ENCODE results near the gene DCUN1D5.

DCUN1D5 gene

DNA sequence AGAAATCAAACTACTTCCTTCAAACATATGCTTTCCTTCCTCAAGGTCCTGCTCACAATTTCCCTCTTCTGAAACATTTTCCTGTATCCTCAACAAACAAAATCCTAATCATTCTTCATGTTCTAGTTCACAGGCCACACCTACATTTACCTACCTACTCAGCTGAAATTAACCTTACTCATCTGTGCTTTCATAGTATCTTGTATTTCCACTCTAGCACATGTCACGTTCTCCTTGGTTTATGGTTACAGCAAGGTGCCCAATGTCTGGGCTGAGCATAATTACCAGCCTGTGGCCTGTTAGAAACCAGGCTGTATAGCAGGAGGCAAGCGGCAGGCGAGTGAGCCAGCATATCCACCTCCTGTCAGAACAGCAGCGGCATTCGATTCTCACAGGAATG lies 13.2 kb downstream of the DCUN1D5 start:
- H3K9me3 Mint-ChIP-seq = no peaks in the 10 kb centered on the region
- H3K4me1 Mint-ChIP-seq (ENCODE audit: low read depth) = no peaks in the 10 kb centered on the region
- no peak overlapping the region for H3K4me3 Mint-ChIP-seq
- H3K36me3 Mint-ChIP-seq (ENCODE audit: low read depth) = peaks cover 41% of the 10 kb centered on the region
- H3K27ac Mint-ChIP-seq = no peak overlapping the region
- no peaks in the 10 kb centered on the region for H3K27me3 Mint-ChIP-seq (ENCODE audit: low read depth)
- no peak for DNase-seq (ENCODE audit: low spot score)

DNA sequence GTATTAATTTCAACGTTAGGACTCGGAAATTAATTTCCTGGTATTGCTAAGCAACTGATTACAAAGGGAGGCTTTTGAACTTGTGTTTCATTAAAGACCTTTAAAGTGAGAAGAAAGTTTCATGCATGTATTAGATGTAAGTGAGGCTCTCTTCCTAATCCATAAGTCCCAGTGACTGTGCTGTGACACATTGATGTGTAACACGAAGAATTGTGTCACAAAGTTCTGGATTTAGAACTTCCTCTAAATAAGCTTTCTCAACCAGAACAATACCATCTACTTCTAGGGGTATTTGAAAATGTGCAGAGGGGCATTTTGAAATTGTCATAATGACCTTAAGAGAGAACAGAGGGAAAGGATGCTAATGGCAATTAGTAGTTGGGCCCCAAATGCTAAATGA lies 14.4 kb downstream of the DCUN1D5 start:
- DNase-seq (ENCODE audit: low spot score) = no peak
- no peak overlapping the region for H3K27ac Mint-ChIP-seq
- H3K36me3 Mint-ChIP-seq (ENCODE audit: low read depth) = peaks cover 43% of the 10 kb centered on the region
- H3K27me3 Mint-ChIP-seq (ENCODE audit: low read depth) = no peaks in the 10 kb centered on the region
- H3K9me3 Mint-ChIP-seq = no peaks in the 10 kb centered on the region
- no peak overlapping the region for H3K4me3 Mint-ChIP-seq
- H3K4me1 Mint-ChIP-seq (ENCODE audit: low read depth) = no peaks in the 10 kb centered on the region

DNA sequence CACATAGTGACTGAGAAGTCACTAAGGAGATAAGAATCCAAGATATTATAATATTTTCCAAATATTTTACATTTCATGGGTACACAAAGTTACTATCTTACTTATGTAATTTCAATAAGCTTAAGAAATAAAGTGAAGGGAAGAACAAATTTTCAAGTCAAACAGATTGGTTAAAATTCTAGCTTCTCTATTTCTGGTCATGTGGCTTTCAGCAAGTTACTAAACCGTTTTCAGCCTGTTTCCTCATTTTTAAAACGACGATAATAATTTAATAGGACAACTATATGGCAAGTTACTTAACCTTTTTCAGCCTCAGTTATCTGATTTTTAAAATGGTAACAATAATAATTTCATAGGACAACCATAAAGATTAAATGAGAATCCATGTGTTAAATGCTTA lies 15.6 kb downstream of the DCUN1D5 start:
- peaks cover 43% of the 10 kb centered on the region for H3K36me3 Mint-ChIP-seq (ENCODE audit: low read depth)
- H3K4me1 Mint-ChIP-seq (ENCODE audit: low read depth) = no peaks in the 10 kb centered on the region
- DNase-seq (ENCODE audit: low spot score) = no peak
- no peaks in the 10 kb centered on the region for H3K9me3 Mint-ChIP-seq
- no peak overlapping the region for H3K27ac Mint-ChIP-seq
- no peaks in the 10 kb centered on the region for H3K27me3 Mint-ChIP-seq (ENCODE audit: low read depth)
- H3K4me3 Mint-ChIP-seq = no peak overlapping the region

DNA sequence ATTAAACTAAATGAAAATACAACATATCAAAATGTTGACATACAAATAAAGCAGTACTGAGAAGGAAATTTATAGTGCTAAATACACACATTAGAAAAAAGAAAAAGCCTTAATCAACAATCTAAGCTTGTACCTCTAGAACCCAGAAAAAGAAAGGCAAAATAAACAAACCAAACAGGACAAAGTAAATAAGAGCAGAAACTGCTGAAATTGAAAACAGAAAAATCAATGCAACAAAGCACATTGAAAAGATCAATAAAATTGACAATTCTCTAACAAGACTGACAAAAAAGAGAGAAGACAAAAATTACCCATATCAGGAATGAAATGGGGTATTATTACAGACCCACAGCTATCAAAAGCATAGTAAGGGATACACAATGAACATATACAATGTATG lies 21.0 kb downstream of the DCUN1D5 start:
- H3K4me3 Mint-ChIP-seq = no peak overlapping the region
- H3K27ac Mint-ChIP-seq = peak overlapping the region; percentile 59
- no peaks in the 10 kb centered on the region for H3K27me3 Mint-ChIP-seq (ENCODE audit: low read depth)
- peaks cover 48% of the 10 kb centered on the region for H3K36me3 Mint-ChIP-seq (ENCODE audit: low read depth)
- no peak for DNase-seq (ENCODE audit: low spot score)
- no peaks in the 10 kb centered on the region for H3K9me3 Mint-ChIP-seq
- H3K4me1 Mint-ChIP-seq (ENCODE audit: low read depth) = peaks cover 44% of the 10 kb centered on the region

DNA sequence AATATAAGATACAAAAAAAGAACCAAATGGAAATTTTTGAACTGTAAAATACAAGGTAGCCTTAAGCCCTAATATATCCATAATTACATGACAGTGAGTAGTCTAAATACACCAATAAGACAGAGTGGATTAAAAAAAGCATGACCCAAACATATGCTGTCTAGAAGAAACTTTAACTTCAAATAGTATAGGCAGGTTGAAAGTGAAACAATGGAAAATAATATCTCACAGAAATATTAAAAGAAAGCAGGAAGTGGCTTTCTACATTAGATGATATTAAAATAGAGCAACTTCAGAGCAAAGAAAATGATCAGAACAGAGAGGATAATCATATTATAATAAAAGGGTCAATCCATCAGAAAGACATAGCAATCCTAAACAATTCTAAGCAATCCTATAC lies 21.8 kb downstream of the DCUN1D5 start:
- H3K4me1 Mint-ChIP-seq (ENCODE audit: low read depth) = peaks cover 44% of the 10 kb centered on the region
- peak overlapping the region; percentile 37 for H3K4me3 Mint-ChIP-seq
- peak overlapping the region; percentile 59 for H3K27ac Mint-ChIP-seq
- no peaks in the 10 kb centered on the region for H3K9me3 Mint-ChIP-seq
- DNase-seq (ENCODE audit: low spot score) = no peak
- no peaks in the 10 kb centered on the region for H3K27me3 Mint-ChIP-seq (ENCODE audit: low read depth)
- peaks cover 45% of the 10 kb centered on the region for H3K36me3 Mint-ChIP-seq (ENCODE audit: low read depth)

DNA sequence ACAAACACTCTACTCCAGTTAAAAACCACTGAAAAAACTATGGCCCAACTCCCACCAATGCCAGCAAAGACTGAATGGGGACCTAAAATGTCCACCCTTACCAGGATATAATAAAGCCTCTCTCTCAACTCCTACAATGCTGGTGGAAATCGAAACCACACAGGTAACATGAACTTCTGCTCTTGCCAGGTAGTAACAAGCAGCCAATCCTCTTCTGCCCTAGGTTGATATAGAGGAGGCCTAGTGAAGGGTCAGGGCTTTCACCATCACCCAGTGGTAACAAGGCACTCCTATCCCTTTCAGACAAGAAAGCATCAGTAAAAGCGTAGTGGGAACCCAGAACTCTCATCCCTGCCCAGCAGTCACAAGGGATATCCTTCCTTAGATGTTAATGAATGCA lies 22.6 kb downstream of the DCUN1D5 start:
- H3K4me1 Mint-ChIP-seq (ENCODE audit: low read depth) = peaks cover 44% of the 10 kb centered on the region

DNA sequence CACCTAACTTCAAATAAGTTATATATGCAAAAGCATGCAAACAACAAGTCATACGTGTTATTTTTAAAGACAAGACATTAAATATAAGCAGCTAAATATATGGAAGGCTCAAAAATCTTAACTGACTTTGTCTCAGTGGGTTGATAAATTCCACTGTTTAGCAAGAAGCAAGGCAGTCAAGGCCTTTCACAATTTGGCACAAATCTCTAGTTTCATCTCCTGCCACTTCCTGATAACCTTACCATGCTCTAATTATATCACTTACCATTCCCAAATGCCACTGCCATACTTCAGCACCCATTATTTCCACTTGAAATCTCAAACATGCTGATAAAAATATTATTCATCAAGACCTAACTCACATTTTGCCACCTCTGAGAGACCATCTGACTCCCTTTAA lies 24.8 kb downstream of the DCUN1D5 start:
- Mint-ChIP-seq H3K4me3 (no peak overlapping the region), H3K36me3 (ENCODE audit: low read depth) (peaks cover 43% of the 10 kb centered on the region), H3K27ac (peak overlapping the region; percentile 49), H3K9me3 (no peaks in the 10 kb centered on the region), H3K27me3 (ENCODE audit: low read depth) (no peaks in the 10 kb centered on the region), H3K4me1 (ENCODE audit: low read depth) (peaks cover 44% of the 10 kb centered on the region)
- DNase-seq (ENCODE audit: low spot score) = no peak

More for the DNA sequence above, 22.6 kb downstream of the DCUN1D5 start:
- H3K4me3 Mint-ChIP-seq = peak overlapping the region; percentile 34
- H3K9me3 Mint-ChIP-seq = no peaks in the 10 kb centered on the region
- H3K36me3 Mint-ChIP-seq (ENCODE audit: low read depth) = peaks cover 44% of the 10 kb centered on the region
- no peaks in the 10 kb centered on the region for H3K27me3 Mint-ChIP-seq (ENCODE audit: low read depth)
- peak overlapping the region; percentile 70 for H3K27ac Mint-ChIP-seq
- no peak for DNase-seq (ENCODE audit: low spot score)

DNA sequence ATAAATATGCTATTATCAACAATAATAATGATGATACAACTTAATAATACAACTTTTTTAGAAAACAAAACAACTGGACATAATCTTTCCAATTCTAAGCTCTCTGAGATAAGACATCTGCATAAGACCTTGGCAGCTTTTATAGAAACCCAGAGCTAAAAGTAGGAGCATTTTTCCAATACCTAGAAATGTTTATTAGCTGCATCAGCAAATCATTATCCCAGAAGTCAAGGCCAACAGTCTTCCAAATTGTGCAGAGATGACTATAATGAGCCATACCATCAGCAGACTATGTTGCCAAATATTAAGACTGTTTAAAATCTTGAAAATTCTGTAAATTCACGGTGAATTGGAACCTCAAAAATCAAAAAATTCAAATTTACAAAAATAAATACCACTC lies 30.3 kb downstream of the DCUN1D5 start:
- H3K36me3 Mint-ChIP-seq (ENCODE audit: low read depth) = peaks cover 26% of the 10 kb centered on the region
- no peak overlapping the region for H3K4me3 Mint-ChIP-seq
- no peaks in the 10 kb centered on the region for H3K9me3 Mint-ChIP-seq
- DNase-seq (ENCODE audit: low spot score) = no peak
- H3K27ac Mint-ChIP-seq = no peak overlapping the region
- peaks cover 4% of the 10 kb centered on the region for H3K4me1 Mint-ChIP-seq (ENCODE audit: low read depth)
- H3K27me3 Mint-ChIP-seq (ENCODE audit: low read depth) = no peaks in the 10 kb centered on the region

DNA sequence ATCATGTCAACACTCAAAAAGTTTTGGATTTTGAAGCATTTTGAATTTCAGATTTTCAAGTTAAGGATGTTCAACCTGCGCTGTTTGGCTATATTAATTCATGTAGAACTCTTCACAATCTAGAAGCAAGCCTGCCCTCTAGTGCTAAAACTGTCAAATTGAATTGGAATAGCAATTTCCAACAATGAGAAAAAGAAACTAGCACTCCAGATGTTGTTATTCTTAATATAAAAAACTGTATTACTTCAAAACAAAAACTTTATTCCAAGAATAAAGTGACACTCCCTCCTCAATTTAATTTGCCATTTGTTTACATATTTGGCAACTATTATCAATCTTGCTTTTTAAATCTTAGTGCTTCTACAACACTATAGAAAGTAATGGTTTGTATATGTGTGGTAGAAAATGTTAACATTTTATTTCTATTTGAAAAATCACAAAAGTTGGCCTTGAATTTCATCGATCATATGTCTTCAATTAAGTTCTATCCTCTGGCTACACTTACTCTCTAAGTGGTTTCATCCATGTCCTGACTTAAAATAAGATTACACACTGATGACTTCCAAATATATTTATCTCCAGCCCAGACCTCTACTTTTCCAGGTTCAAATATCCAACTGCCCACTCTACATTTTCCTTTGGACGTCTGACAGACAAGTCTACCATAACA lies 36.6 kb downstream of the DCUN1D5 start:
- Mint-ChIP-seq H3K27me3 (ENCODE audit: low read depth) (no peaks in the 10 kb centered on the region), H3K9me3 (no peaks in the 10 kb centered on the region), H3K4me3 (no peak overlapping the region), H3K36me3 (ENCODE audit: low read depth) (peaks cover 7% of the 10 kb centered on the region), H3K27ac (no peak overlapping the region), H3K4me1 (ENCODE audit: low read depth) (no peaks in the 10 kb centered on the region)
- DNase-seq (ENCODE audit: low spot score) = no peak

DNA sequence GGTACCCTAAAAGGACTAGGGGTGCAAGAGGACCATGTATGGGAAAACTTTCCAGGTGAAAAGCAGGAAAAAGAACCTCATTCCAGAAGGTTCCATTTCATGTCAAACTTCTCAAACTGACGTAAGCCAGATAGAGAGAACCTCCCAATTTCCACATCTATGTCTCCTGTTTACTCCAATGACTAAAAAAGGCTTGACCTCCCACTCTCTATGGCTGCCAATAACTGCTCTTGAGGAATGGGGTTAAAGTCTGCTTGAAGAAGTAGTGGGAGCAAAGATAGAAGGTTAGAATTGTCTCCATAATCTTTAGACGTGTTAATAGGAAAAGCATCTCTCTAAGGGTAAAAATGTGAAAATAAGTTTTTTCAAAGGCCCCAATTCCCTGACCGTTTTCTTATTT lies 38.0 kb downstream of the DCUN1D5 start:
- no peaks in the 10 kb centered on the region for H3K4me1 Mint-ChIP-seq (ENCODE audit: low read depth)
- peaks cover 2% of the 10 kb centered on the region for H3K36me3 Mint-ChIP-seq (ENCODE audit: low read depth)
- H3K27ac Mint-ChIP-seq = no peak overlapping the region
- no peaks in the 10 kb centered on the region for H3K27me3 Mint-ChIP-seq (ENCODE audit: low read depth)
- no peak overlapping the region for H3K4me3 Mint-ChIP-seq
- H3K9me3 Mint-ChIP-seq = no peaks in the 10 kb centered on the region
- no peak for DNase-seq (ENCODE audit: low spot score)

DNA sequence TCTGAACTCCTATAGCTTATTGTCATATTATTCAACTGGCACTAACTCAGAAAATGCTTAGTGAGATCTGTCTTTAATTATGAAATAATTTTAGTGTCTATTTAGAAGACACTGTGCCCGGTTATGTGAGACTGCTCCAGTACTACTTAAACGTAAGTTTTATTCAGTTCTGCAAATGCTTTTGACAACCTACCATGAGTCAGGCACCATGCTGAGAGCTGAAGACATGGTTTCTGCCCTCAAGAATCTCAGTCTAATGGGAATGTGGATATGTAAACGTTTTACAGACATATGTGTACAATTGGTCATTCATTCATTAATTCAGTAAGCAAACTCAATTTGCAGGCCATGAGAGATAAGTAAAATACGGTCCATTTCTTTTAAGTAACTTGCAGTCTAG lies 40.0 kb downstream of the DCUN1D5 start:
- no peaks in the 10 kb centered on the region for H3K27me3 Mint-ChIP-seq (ENCODE audit: low read depth)
- DNase-seq (ENCODE audit: low spot score) = no peak
- H3K4me1 Mint-ChIP-seq (ENCODE audit: low read depth) = no peaks in the 10 kb centered on the region
- H3K9me3 Mint-ChIP-seq = no peaks in the 10 kb centered on the region
- H3K4me3 Mint-ChIP-seq = no peak overlapping the region
- no peaks in the 10 kb centered on the region for H3K36me3 Mint-ChIP-seq (ENCODE audit: low read depth)
- H3K27ac Mint-ChIP-seq = no peak overlapping the region

DNA sequence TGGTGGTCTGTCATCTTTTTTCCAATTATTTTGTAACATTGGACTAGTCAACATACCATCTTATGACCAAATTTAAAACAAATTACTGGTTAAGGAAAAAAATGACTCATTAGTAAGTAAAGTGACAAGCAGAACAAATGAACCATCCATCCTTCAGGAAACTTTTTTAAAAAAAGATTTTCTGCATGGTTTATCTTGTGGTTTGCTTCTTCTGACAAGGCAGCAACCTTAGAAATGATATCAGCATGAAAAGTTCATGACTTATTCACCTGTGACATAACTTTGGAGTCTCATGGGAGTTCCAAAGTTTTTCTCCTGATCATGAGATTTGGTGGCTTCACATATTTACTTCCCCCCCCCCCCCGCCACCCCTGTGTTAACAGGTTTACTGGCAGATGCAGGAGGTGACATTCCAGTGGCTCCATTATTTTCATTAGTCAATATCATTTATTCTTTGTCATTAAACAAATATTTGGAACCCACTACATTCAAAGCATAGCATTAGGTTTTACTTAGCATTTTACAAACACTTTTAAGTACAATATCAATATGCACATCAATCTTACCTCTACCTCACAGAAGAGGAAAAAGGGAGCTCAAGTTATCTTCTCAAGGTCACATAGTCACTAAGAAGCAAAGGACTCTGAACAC lies 40.7 kb downstream of the DCUN1D5 start:
- H3K36me3 Mint-ChIP-seq (ENCODE audit: low read depth) = no peaks in the 10 kb centered on the region
- H3K9me3 Mint-ChIP-seq = no peaks in the 10 kb centered on the region
- H3K4me1 Mint-ChIP-seq (ENCODE audit: low read depth) = no peaks in the 10 kb centered on the region
- no peak overlapping the region for H3K4me3 Mint-ChIP-seq
- H3K27me3 Mint-ChIP-seq (ENCODE audit: low read depth) = no peaks in the 10 kb centered on the region
- H3K27ac Mint-ChIP-seq = no peak overlapping the region
- DNase-seq (ENCODE audit: low spot score) = no peak

DNA sequence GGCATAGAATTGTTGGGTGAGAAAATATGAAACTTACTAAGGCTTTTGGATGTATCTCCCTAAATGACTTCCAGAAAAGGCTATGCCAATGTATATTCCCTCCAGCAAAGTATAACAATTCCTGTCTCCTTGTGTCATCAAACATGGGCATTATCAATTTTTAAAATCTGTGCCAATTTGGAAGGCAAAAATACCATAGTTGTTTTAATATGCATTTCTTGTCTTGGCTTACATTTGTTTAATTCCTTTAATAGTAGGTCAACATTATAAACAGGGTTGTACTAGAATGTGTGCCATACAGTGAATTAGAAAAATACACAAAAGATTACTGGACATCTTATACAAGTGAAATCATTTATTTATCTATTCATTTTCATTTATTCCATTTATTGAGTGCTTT lies 41.6 kb downstream of the DCUN1D5 start:
- H3K27ac Mint-ChIP-seq = no peak overlapping the region
- no peak overlapping the region for H3K4me3 Mint-ChIP-seq
- no peaks in the 10 kb centered on the region for H3K36me3 Mint-ChIP-seq (ENCODE audit: low read depth)
- peaks cover under 1% of the 10 kb centered on the region for H3K27me3 Mint-ChIP-seq (ENCODE audit: low read depth)
- no peaks in the 10 kb centered on the region for H3K4me1 Mint-ChIP-seq (ENCODE audit: low read depth)
- no peaks in the 10 kb centered on the region for H3K9me3 Mint-ChIP-seq
- DNase-seq (ENCODE audit: low spot score) = no peak

DNA sequence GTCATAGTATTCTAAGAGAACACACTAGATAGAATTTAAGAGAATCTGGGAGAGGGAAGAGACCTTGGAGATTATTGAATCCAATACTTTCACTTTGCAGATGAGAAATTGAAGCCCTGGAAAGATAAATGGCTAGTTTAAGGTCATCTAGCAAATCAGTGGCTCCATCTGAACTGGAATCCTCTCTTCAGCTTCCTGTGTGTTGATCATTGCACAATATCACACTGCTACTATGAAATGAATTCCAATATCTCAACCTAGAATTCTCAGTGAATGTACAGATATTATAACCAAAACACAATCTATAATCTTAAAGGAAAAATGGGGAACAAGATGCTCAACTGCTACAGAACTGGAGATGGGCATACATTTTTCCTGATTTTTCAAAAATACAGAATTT lies 44.1 kb downstream of the DCUN1D5 start:
- Mint-ChIP-seq H3K9me3 (no peaks in the 10 kb centered on the region), H3K4me1 (ENCODE audit: low read depth) (no peaks in the 10 kb centered on the region), H3K27ac (no peak overlapping the region), H3K27me3 (ENCODE audit: low read depth) (peaks cover 11% of the 10 kb centered on the region), H3K36me3 (ENCODE audit: low read depth) (no peaks in the 10 kb centered on the region), H3K4me3 (no peak overlapping the region)
- no peak for DNase-seq (ENCODE audit: low spot score)

Data from T-helper 2 cell treated with Interferon-gamma antibody and Interleukin-4, amounts not matched to agents 5 μg/mL and 100 μg/mL, for 36 hours (primary cell).